Activated naive CD8-positive, alpha-beta T cell treated with anti-CD3 and anti-CD28 coated beads for 36 hours (primary cell): Measurements from ENCODE around the gene SMARCA4. TPM values are rescaled to one million over a fixed set of nuclear protein-coding genes. Genes with fewer than 3 reads are reported as not detected.
A peak's percentile ranks its signal among the peaks of the same experiment; 100 is the strongest.
"Not testable (repeated sequence)": the region's sequence is repeated elsewhere in the genome, so short reads cannot be mapped to it uniquely, and the experiment has no call there.

Source experiments
- DNase-seq: peaks from one replicate; pipeline ENCODE4 v3.0.0; 2021
- H3K27ac Mint-ChIP-seq: one replicate; pipeline ENCODE4 v1.8.0; 2022; ENCODE audit warnings: mild to moderate bottlenecking, moderate library complexity, mixed read lengths
- H3K27me3 Mint-ChIP-seq: one replicate; pipeline ENCODE4 v1.8.0; 2022; ENCODE audit warnings: mild to moderate bottlenecking, mixed read lengths
- H3K36me3 Mint-ChIP-seq: one replicate; pipeline ENCODE4 v1.8.0; 2021; ENCODE audit warnings: mild to moderate bottlenecking, mixed read lengths
- H3K4me1 Mint-ChIP-seq: one replicate; pipeline ENCODE4 v1.8.0; 2021; ENCODE audit warnings: mixed read lengths
- H3K4me3 Mint-ChIP-seq: one replicate; pipeline ENCODE4 v1.8.0; 2022; ENCODE audit warnings: mild to moderate bottlenecking, moderate library complexity, mixed read lengths
- H3K9me3 Mint-ChIP-seq: one replicate; pipeline ENCODE4 v1.8.0; 2022; ENCODE audit warnings: mixed read lengths
- total RNA-seq, 2 experiments: library from RNA; stranded (reverse); gene quantifications; one replicate each; pipeline ENCODE4 v1.2.3, GENCODE V29; 2021

Gene SMARCA4
- total RNA-seq, 2 experiments from 2014 or later, result 108 to 109 TPM

- Mint-ChIP-seq H3K4me3 (no peak overlapping the region), H3K27ac (peak overlapping the region; percentile 34), H3K4me1 (no peaks in the 10 kb centered on the region), H3K9me3 (peaks cover 4% of the 10 kb centered on the region), H3K36me3 (peaks cover 20% of the 10 kb centered on the region), H3K27me3 (no peaks in the 10 kb centered on the region)
- DNase-seq, result no peak
Observed at GRCh38 chr19:11067356-11068113, 106.7 kb downstream of the SMARCA4 start.

GRCh38 chr19:11069561-11069960 lies 108.7 kb downstream of the SMARCA4 start:
- H3K4me1 Mint-ChIP-seq, result peaks cover 4% of the 10 kb centered on the region
- no peaks in the 10 kb centered on the region for H3K27me3 Mint-ChIP-seq
- DNase-seq, result no peak
- peaks cover 18% of the 10 kb centered on the region for H3K36me3 Mint-ChIP-seq
- H3K9me3 Mint-ChIP-seq, result peaks cover 4% of the 10 kb centered on the region
- H3K4me3 Mint-ChIP-seq, result no peak overlapping the region
- no peak overlapping the region for H3K27ac Mint-ChIP-seq

GRCh38 chr19:11070123-11070522 lies 109.3 kb downstream of the SMARCA4 start:
- DNase-seq, result no peak
- Mint-ChIP-seq H3K27ac (no peak overlapping the region), H3K4me3 (no peak overlapping the region), H3K9me3 (peaks cover 4% of the 10 kb centered on the region), H3K4me1 (peaks cover 5% of the 10 kb centered on the region), H3K27me3 (no peaks in the 10 kb centered on the region), H3K36me3 (peaks cover 16% of the 10 kb centered on the region)

- Mint-ChIP-seq H3K4me3 (no peak overlapping the region), H3K27ac (no peak overlapping the region), H3K4me1 (peaks cover 5% of the 10 kb centered on the region), H3K27me3 (no peaks in the 10 kb centered on the region), H3K9me3 (no peaks in the 10 kb centered on the region), H3K36me3 (peaks cover 3% of the 10 kb centered on the region)
- no peak for DNase-seq
Observed at GRCh38 chr19:11073568-11073967, 112.7 kb downstream of the SMARCA4 start.

- not testable (repeated sequence) for DNase-seq, H3K4me3 Mint-ChIP-seq, H3K36me3 Mint-ChIP-seq, H3K4me1 Mint-ChIP-seq, H3K9me3 Mint-ChIP-seq, H3K27me3 Mint-ChIP-seq, H3K27ac Mint-ChIP-seq
Observed at GRCh38 chr19:11076792-11077191, 116.0 kb downstream of the SMARCA4 start.

GRCh38 chr19:11078893-11079292 lies 118.1 kb downstream of the SMARCA4 start:
- Mint-ChIP-seq H3K27ac (no peak overlapping the region), H3K4me3 (no peak overlapping the region), H3K36me3 (peaks cover 1% of the 10 kb centered on the region), H3K4me1 (peaks cover 5% of the 10 kb centered on the region), H3K9me3 (no peaks in the 10 kb centered on the region), H3K27me3 (no peaks in the 10 kb centered on the region)
- DNase-seq, result no peak

- no peak overlapping the region for H3K4me3 Mint-ChIP-seq
- no peaks in the 10 kb centered on the region for H3K27me3 Mint-ChIP-seq
- no peaks in the 10 kb centered on the region for H3K9me3 Mint-ChIP-seq
- no peaks in the 10 kb centered on the region for H3K4me1 Mint-ChIP-seq
- H3K27ac Mint-ChIP-seq, result no peak overlapping the region
- DNase-seq, result no peak
- H3K36me3 Mint-ChIP-seq, result peaks cover 1% of the 10 kb centered on the region
Observed at GRCh38 chr19:11079999-11080398, 119.2 kb downstream of the SMARCA4 start.

- no peak for DNase-seq
- Mint-ChIP-seq H3K36me3 (peaks cover 25% of the 10 kb centered on the region), H3K9me3 (no peaks in the 10 kb centered on the region), H3K27me3 (no peaks in the 10 kb centered on the region), H3K4me3 (no peak overlapping the region), H3K4me1 (peaks cover 28% of the 10 kb centered on the region), H3K27ac (peak overlapping the region; percentile 99)
Observed at GRCh38 chr19:11087870-11088505, 127.2 kb downstream of the SMARCA4 start.

- Mint-ChIP-seq H3K4me1 (peaks cover 29% of the 10 kb centered on the region), H3K36me3 (peaks cover 31% of the 10 kb centered on the region), H3K27me3 (no peaks in the 10 kb centered on the region), H3K27ac (peak overlapping the region; percentile 99), H3K9me3 (no peaks in the 10 kb centered on the region), H3K4me3 (peak overlapping the region; percentile 96)
- no peak for DNase-seq
Observed at GRCh38 chr19:11088506-11089253, 127.8 kb downstream of the SMARCA4 start.

- Mint-ChIP-seq H3K27me3 (no peaks in the 10 kb centered on the region), H3K9me3 (no peaks in the 10 kb centered on the region), H3K36me3 (peaks cover 37% of the 10 kb centered on the region), H3K27ac (peak within 1 kb of the TSS; percentile 99), H3K4me1 (peaks cover 34% of the 10 kb centered on the region), H3K4me3 (peak within 1 kb of the TSS; percentile 96)
- DNase-seq, result peak; percentile 83
Observed at GRCh38 chr19:11089254-11090013, 128.6 kb downstream of the SMARCA4 start, which contains the start of gene LDLR. Gene LDLR, plus strand, starts transcription at chr19:11089463. Its CDS starts 86 bp downstream, at chr19:11089549.

GRCh38 chr19:11090014-11090263 lies 129.1 kb downstream of the SMARCA4 start:
- Mint-ChIP-seq H3K27ac (peak overlapping the region; percentile 99), H3K4me3 (peak overlapping the region; percentile 96), H3K4me1 (peaks cover 39% of the 10 kb centered on the region), H3K36me3 (peaks cover 42% of the 10 kb centered on the region)
- DNase-seq, H3K9me3 Mint-ChIP-seq, H3K27me3 Mint-ChIP-seq: not testable (repeated sequence)

GRCh38 chr19:11090264-11090996 lies 129.6 kb downstream of the SMARCA4 start:
- Mint-ChIP-seq H3K36me3 (peaks cover 47% of the 10 kb centered on the region), H3K4me1 (peaks cover 41% of the 10 kb centered on the region), H3K27ac (peak overlapping the region; percentile 99), H3K4me3 (peak overlapping the region; percentile 96), H3K27me3 (no peaks in the 10 kb centered on the region), H3K9me3 (no peaks in the 10 kb centered on the region)
- DNase-seq, result peak; percentile 98

GRCh38 chr19:11090997-11091702 lies 130.3 kb downstream of the SMARCA4 start:
- no peaks in the 10 kb centered on the region for H3K27me3 Mint-ChIP-seq
- peak overlapping the region; percentile 96 for H3K4me3 Mint-ChIP-seq
- H3K27ac Mint-ChIP-seq, result peak overlapping the region; percentile 99
- H3K9me3 Mint-ChIP-seq, result no peaks in the 10 kb centered on the region
- peaks cover 46% of the 10 kb centered on the region for H3K4me1 Mint-ChIP-seq
- H3K36me3 Mint-ChIP-seq, result peaks cover 54% of the 10 kb centered on the region
- no peak for DNase-seq

- Mint-ChIP-seq H3K36me3 (peaks cover 60% of the 10 kb centered on the region), H3K4me1 (peaks cover 52% of the 10 kb centered on the region), H3K9me3 (peaks cover 4% of the 10 kb centered on the region), H3K27me3 (no peaks in the 10 kb centered on the region), H3K27ac (peak overlapping the region; percentile 99), H3K4me3 (peak overlapping the region; percentile 96)
- peak; percentile 30 for DNase-seq
Observed at GRCh38 chr19:11091703-11092153, 130.9 kb downstream of the SMARCA4 start.
